Erythroblast (primary cell): ENCODE results near the gene GPR39.

Source experiments
- GATA1 ChIP-seq: IDR thresholded peaks from 2 replicates; pipeline ENCODE4 v1.6.1; 2011; ENCODE audit warnings: low read depth, mild to moderate bottlenecking, control low read depth, low read length, moderate library complexity
- POLR2A ChIP-seq: IDR thresholded peaks from 2 replicates; pipeline ENCODE4 v1.6.1; 2011; ENCODE audit warnings: mild to moderate bottlenecking, low read length

- TF ChIP-seq POLR2A (no peak), GATA1 (no peak)
Observed at GRCh38 chr2:132656266-132656975, 239.8 kb downstream of the GPR39 start.
